IMR-90 (cell line): ENCODE data around the gene TRIM22. TPM values are rescaled to one million over a fixed set of nuclear protein-coding genes. Genes with fewer than 3 reads are reported as not detected.

Experiments used
- ATAC-seq: fragments of 200-7000 bp; cut with Tn5 transposase; 2 replicates; pipeline ENCODE4 v1.9.1; 2020; ENCODE audit warnings: low read depth, mild to moderate bottlenecking, moderate library complexity
- BruUV-seq: library from RNA; stranded (reverse); fragments of 400-500 nt; replicated peaks from 2 replicates; lab custom pipeline; 2021; lab: Mats Ljungman, UMichigan
- CTCF ChIA-PET: fragments of 300-600 bp; formaldehyde crosslinking; extraction: SDS; loops from one replicate; lab custom pipeline; 2021; ENCODE audit warnings: antibody characterized with exemption; lab: Yijun Ruan, JAX
- POLR2A ChIA-PET: fragments of 300-600 bp; sonication (Branson Sonifier 250); formaldehyde crosslinking; loops from one replicate; lab custom pipeline; 2022; ENCODE audit warnings: antibody characterized with exemption; ENCODE audit not compliant: unreplicated experiment; lab: Charles Lee
- DNase-seq: peaks from one replicate; pipeline ENCODE4 v3.0.0; 2013
- H2AFZ ChIP-seq: replicated peaks from 2 replicates; pipeline ENCODE3; 2013; ENCODE audit warnings: low read length, mild to moderate bottlenecking; ENCODE audit not compliant: poor library complexity
- H2AK5ac ChIP-seq: 2 replicates; pipeline ENCODE4 v1.6.1; 2013; ENCODE audit warnings: low read depth, low read length, inconsistent platforms
- H2AK9ac ChIP-seq: replicated peaks from 2 replicates; pipeline ENCODE3; 2013; ENCODE audit warnings: mild to moderate bottlenecking, low read depth, low read length, moderate library complexity; ENCODE audit not compliant: poor library complexity
- H2BK120ac ChIP-seq: 2 replicates; pipeline ENCODE4 v1.6.1; 2013; ENCODE audit warnings: low read depth, low read length, inconsistent platforms
- H2BK15ac ChIP-seq: 3 replicates; pipeline ENCODE4 v1.6.1; 2013; ENCODE audit warnings: low read depth, low read length, inconsistent platforms
- H2BK20ac ChIP-seq: 2 replicates; pipeline ENCODE4 v1.6.1; 2013; ENCODE audit warnings: low read depth, mild to moderate bottlenecking, inconsistent platforms, low read length, moderate library complexity
- H2BK5ac ChIP-seq: 2 replicates; pipeline ENCODE4 v1.6.1; 2013; ENCODE audit warnings: mild to moderate bottlenecking, low read depth, low read length, inconsistent platforms; ENCODE audit not compliant: poor library complexity, severe bottlenecking
- H3K14ac ChIP-seq: replicated peaks from 2 replicates; pipeline ENCODE4 v1.6.1; 2013; ENCODE audit warnings: low read depth, low read length, inconsistent platforms
- H3K18ac ChIP-seq: 2 replicates; pipeline ENCODE4 v1.6.1; 2013; ENCODE audit warnings: low read depth, low read length, control low read depth
- H3K23ac ChIP-seq: 2 replicates; pipeline ENCODE4 v1.6.1; 2013; ENCODE audit warnings: low read depth, low read length, inconsistent platforms
- H3K27ac ChIP-seq: 2 replicates; pipeline ENCODE4 v1.5.1; 2013; ENCODE audit warnings: mild to moderate bottlenecking, control low read depth, low read length; ENCODE audit not compliant: insufficient read depth
- H3K27me3 ChIP-seq: 2 replicates; pipeline ENCODE4 v1.6.1; 2013; ENCODE audit warnings: low read length; ENCODE audit not compliant: control insufficient read depth, insufficient read depth
- H3K36me3 ChIP-seq: 2 replicates; pipeline ENCODE4 v1.6.1; 2013; ENCODE audit warnings: low read length, mixed read lengths; ENCODE audit not compliant: control insufficient read depth, insufficient read depth
- H3K4ac ChIP-seq: 2 replicates; pipeline ENCODE4 v1.6.1; 2013; ENCODE audit warnings: low read depth, low read length, inconsistent platforms
- H3K4me1 ChIP-seq: 2 replicates; pipeline ENCODE4 v1.6.1; 2013; ENCODE audit warnings: low read length, mixed read lengths; ENCODE audit not compliant: control insufficient read depth, insufficient read depth
- H3K4me2 ChIP-seq: 2 replicates; pipeline ENCODE4 v1.6.1; 2013; ENCODE audit warnings: low read depth, mild to moderate bottlenecking, control low read depth, low read length, moderate library complexity
- H3K4me3 ChIP-seq: 2 replicates; pipeline ENCODE4 v1.5.1; 2013; ENCODE audit warnings: low read depth, mild to moderate bottlenecking, control low read depth, low read length, moderate library complexity; ENCODE audit not compliant: insufficient read depth
- H3K56ac ChIP-seq: 2 replicates; pipeline ENCODE4 v1.6.1; 2013; ENCODE audit warnings: low read length, inconsistent platforms; ENCODE audit not compliant: insufficient read depth; ENCODE audit errors: extremely low read depth
- H3K79me1 ChIP-seq, 2 experiments: 2 replicates each; pipeline ENCODE4 v1.6.1; 2013; ENCODE audit warnings: low read length in 2 of 2, inconsistent platforms in 1 of 2, low read depth in 1 of 2
- H3K9ac ChIP-seq: 2 replicates; pipeline ENCODE4 v1.6.1; 2013; ENCODE audit warnings: low read depth, low read length, control low read depth
- H3K9me1 ChIP-seq: 2 replicates; pipeline ENCODE4 v1.6.1; 2013; ENCODE audit warnings: low read length, inconsistent platforms; ENCODE audit not compliant: insufficient read depth
- H3K9me3 ChIP-seq: 2 replicates; pipeline ENCODE4 v1.6.1; 2013; ENCODE audit warnings: low read length; ENCODE audit not compliant: control insufficient read depth, insufficient read depth
- H4K20me1 ChIP-seq: 2 replicates; pipeline ENCODE4 v1.6.1; 2013; ENCODE audit warnings: low read length, inconsistent platforms; ENCODE audit not compliant: insufficient read depth
- H4K5ac ChIP-seq: 2 replicates; pipeline ENCODE4 v1.6.1; 2013; ENCODE audit warnings: mild to moderate bottlenecking, low read depth, low read length, control low read depth
- H4K8ac ChIP-seq, 2 experiments: 2 replicates each; pipeline ENCODE4 v1.6.1; 2013; ENCODE audit warnings: low read depth in 2 of 2, low read length in 2 of 2, control low read depth in 1 of 2, inconsistent platforms in 1 of 2
- H4K91ac ChIP-seq: 2 replicates; pipeline ENCODE4 v1.6.1; 2013; ENCODE audit warnings: low read depth, low read length, inconsistent platforms; ENCODE audit not compliant: insufficient read depth
- BHLHE40 ChIP-seq: fragments of 150-350 bp; IDR thresholded peaks from 2 replicates; pipeline ENCODE4 v1.6.1; 2016; ENCODE audit warnings: mild to moderate bottlenecking, low read depth, low read length
- CEBPB ChIP-seq: IDR thresholded peaks from 2 replicates; pipeline ENCODE4 v1.6.1; 2012; ENCODE audit warnings: low read depth, low read length, improper control_type of control experiment
- FOS ChIP-seq: fragments of 150-350 bp; IDR thresholded peaks from 2 replicates; pipeline ENCODE4 v1.6.1; 2016; ENCODE audit warnings: low read depth, low read length
- MAZ ChIP-seq: IDR thresholded peaks from 2 replicates; pipeline ENCODE4 v1.6.1; 2012; ENCODE audit warnings: low read depth, mild to moderate bottlenecking, low read length, improper control_type of control experiment, moderate library complexity, borderline replicate concordance
- MXI1 ChIP-seq: IDR thresholded peaks from 2 replicates; pipeline ENCODE4 v1.6.1; 2012; ENCODE audit warnings: low read depth, mild to moderate bottlenecking, low read length, moderate library complexity, borderline replicate concordance
- POLR2A ChIP-seq: IDR thresholded peaks from 2 replicates; pipeline ENCODE4 v1.6.1; 2012; ENCODE audit warnings: mild to moderate bottlenecking, low read depth, low read length
- RAD21 ChIP-seq: IDR thresholded peaks from 2 replicates; pipeline ENCODE4 v1.6.1; 2012; ENCODE audit warnings: low read length, improper control_type of control experiment
- RCOR1 ChIP-seq: IDR thresholded peaks from 2 replicates; pipeline ENCODE4 v1.6.1; 2012; ENCODE audit warnings: mild to moderate bottlenecking, low read length, improper control_type of control experiment; ENCODE audit not compliant: insufficient replicate concordance
- RFX5 ChIP-seq: IDR thresholded peaks from 2 replicates; pipeline ENCODE4 v1.8.0; 2012; ENCODE audit warnings: low read depth, mild to moderate bottlenecking, low read length, moderate library complexity
- WGBS, 2 experiments: methylation state at CpG; one replicate each; pipeline versions ENCODE4 v1.1.5 to v1.1.7; 2013; ENCODE audit warnings: missing lambda C conversion rate in 2 of 2; ENCODE audit not compliant: insufficient read length in 1 of 2; ENCODE audit errors: extremely low coverage in 2 of 2; 5-methylcytosine and 5-hydroxymethylcytosine counted together
- dilution Hi-C: fragments of 300-500 bp; cut with HindIII; formaldehyde crosslinking; loops from one replicate; pipeline ENCODE4 v1.14.3; 2018; ENCODE audit warnings: low sequenced_read_pairs; ENCODE audit not compliant: unreplicated experiment
- in situ Hi-C: fragments of 300-500 bp; cut with MboI; formaldehyde crosslinking; loops from 3 replicates; pipeline ENCODE4 v1.14.3; 2019; ENCODE audit warnings: low sequenced_read_pairs, inconsistent platforms, mixed read lengths
- intact Hi-C: fragments of 100-400 bp; cut with micrococcal nuclease; formaldehyde crosslinking; loops from 2 replicates; pipeline ENCODE4 v1.10.0; 2022
- polyA plus RNA-seq, 3 experiments: library from polyadenylated mRNA; depleted of rRNA; stranded (reverse); fragments of >200 nt; gene quantifications; 2 replicates each; pipeline ENCODE4 v1.2.3, GENCODE V29; 2012; ENCODE audit warnings: low replicate concordance in 1 of 3
- total RNA-seq: library from RNA; depleted of rRNA; stranded (reverse); fragments of >200 nt; gene quantifications from 2 replicates; pipeline ENCODE4 v1.2.3, GENCODE V29; 2012
- TF ChIP-seq, protein P1 (sequence below): fragments of 150-350 bp; IDR thresholded peaks from 2 replicates; pipeline ENCODE4 v1.6.1; 2016; ENCODE audit warnings: low read depth, mild to moderate bottlenecking, low read length, moderate library complexity, borderline replicate concordance

Gene TRIM22
- total and polyA plus RNA-seq, 2 of the 4 experiments (the other 2 are of a cell fraction), result 43.6 to 46.8 TPM

DNA sequence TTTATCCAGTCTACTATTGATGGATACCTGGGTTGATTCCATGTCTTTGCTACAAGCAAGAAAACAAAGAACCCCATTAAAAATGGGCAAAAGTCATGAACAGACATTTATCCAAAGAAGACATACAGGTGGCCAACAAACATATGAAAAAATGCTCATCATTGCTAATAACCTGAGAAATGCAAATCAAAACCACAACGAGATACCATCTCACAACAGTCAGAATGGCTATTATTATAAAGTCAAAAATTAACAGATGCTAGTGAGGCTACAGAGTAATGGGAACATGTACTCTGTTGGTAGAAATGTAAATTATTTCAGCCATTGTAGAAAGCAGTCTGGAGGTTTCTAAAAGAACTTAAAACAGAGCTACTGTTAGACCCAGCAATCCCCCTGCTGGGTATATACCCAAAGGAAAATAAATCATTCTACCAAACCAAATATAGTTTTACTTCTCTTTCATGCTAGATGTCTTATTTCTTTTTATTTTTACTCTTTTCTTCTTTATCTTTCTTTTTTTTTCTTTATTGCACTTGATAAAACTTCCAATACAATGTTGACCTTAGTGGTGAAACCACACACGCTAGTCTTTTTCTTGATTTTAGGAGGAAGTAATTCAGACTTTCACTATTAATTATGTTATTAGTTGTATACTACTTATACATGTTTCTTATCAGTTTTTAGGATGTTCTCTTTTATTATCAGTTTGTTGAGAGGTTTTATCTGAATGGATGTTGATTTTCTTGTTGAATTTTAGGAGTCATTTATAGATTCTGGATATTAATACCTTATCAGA, 14.3 kb downstream of the TRIM22 start:
- Histone ChIP-seq H2AK5ac (no peak overlapping the region), H4K8ac (no peak overlapping the region), H3K4ac (no peak overlapping the region), H4K91ac (no peak overlapping the region), H3K36me3 (peaks cover 9% of the 10 kb centered on the region), H2BK15ac (no peak overlapping the region), H4K5ac (no peak overlapping the region), H3K79me1 (no peaks in the 10 kb centered on the region; a peak in 1 of 4 replicates), H3K14ac (no peak overlapping the region), H2AFZ (no peak overlapping the region), H3K27me3 (no peaks in the 10 kb centered on the region), H4K20me1 (no peaks in the 10 kb centered on the region), H2BK20ac (no peak overlapping the region), H3K4me2 (no peak overlapping the region), H3K9ac (no peak overlapping the region), H3K23ac (no peak overlapping the region), H2BK5ac (no peak overlapping the region), H3K18ac (no peak overlapping the region), H2BK120ac (no peak overlapping the region), H2AK9ac (no peak overlapping the region), H3K4me1 (peaks cover 1% of the 10 kb centered on the region; the same call in 1 of the 2 replicates), H3K9me1 (no peaks in the 10 kb centered on the region), H3K27ac (no peak overlapping the region), H3K9me3 (no peaks in the 10 kb centered on the region), H3K56ac (no peak overlapping the region), H3K4me3 (no peak overlapping the region)
- no peak for TF ChIP-seq CEBPB
- no peak for TF ChIP-seq MXI1
- TF ChIP-seq RCOR1, result no peak
- TF ChIP-seq, protein P1, sequence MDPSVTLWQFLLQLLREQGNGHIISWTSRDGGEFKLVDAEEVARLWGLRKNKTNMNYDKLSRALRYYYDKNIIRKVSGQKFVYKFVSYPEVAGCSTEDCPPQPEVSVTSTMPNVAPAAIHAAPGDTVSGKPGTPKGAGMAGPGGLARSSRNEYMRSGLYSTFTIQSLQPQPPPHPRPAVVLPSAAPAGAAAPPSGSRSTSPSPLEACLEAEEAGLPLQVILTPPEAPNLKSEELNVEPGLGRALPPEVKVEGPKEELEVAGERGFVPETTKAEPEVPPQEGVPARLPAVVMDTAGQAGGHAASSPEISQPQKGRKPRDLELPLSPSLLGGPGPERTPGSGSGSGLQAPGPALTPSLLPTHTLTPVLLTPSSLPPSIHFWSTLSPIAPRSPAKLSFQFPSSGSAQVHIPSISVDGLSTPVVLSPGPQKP, result no peak
- no peak for TF ChIP-seq POLR2A
- TF ChIP-seq RAD21, result no peak
- no peak for TF ChIP-seq RFX5
- TF ChIP-seq FOS, result no peak
- TF ChIP-seq MAZ, result no peak
- no peak for TF ChIP-seq BHLHE40
- no TSS peak for BruUV-seq
- no CpG with 5 or more reads among the region's 2 CpGs for WGBS, 2 experiments
- CTCF ChIA-PET, result no interaction called here
- intact Hi-C loops, result no loop called here
- POLR2A ChIA-PET, result no interaction called here
- DNase-seq (no peak), ATAC-seq (no peak)
- dilution Hi-C loops, result no loop called here
- in situ Hi-C loops, result no loop called here
